HG02642 (cell line): ENCODE results near the gene ATG2A.

ENCODE experiments used
- ATAC-seq: cut with Tn5 transposase; IDR thresholded peaks from one replicate; pipeline ENCODE4 v1.9.1; 2021; ENCODE audit warnings: mild to moderate bottlenecking; ENCODE audit not compliant: unreplicated experiment, poor library complexity

ATG2A gene

GRCh38 chr11:64874308-64875240 is 42.4 kb downstream of the ATG2A start:
- no peak for ATAC-seq

GRCh38 chr11:64872790-64873488 is 44.1 kb downstream of the ATG2A start:
- ATAC-seq = no peak

- no peak for ATAC-seq
Observed at GRCh38 chr11:64871492-64871891, 45.5 kb downstream of the ATG2A start.

DNA sequence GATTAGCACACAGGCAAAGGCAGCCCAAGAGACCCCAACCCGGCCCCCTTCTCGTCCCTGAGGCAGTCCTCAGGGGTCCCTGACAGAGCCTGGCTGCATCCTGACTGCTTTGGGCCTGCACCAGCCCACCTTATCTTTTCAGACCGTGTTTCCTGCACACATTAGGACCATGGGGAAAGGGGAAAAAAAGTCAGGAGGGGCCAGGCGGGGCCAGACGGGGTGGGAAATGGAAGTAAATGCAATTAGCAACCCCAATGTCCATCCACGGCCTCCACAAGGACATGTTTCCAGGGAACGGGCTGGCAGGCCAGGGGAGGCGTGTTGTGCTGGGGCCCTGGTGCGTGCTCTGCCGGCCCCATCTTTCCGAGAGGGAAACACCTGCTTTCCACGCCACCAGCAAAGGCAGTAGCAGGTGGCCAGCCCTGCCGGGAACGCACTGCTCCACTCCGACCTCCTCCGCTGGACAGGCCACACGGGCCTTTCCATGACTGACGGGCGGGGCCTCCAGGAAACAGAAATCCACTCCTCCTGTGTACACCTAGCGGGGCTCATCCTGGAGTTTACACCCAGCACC is 46.0 kb downstream of the ATG2A start:
- no peak for ATAC-seq

DNA sequence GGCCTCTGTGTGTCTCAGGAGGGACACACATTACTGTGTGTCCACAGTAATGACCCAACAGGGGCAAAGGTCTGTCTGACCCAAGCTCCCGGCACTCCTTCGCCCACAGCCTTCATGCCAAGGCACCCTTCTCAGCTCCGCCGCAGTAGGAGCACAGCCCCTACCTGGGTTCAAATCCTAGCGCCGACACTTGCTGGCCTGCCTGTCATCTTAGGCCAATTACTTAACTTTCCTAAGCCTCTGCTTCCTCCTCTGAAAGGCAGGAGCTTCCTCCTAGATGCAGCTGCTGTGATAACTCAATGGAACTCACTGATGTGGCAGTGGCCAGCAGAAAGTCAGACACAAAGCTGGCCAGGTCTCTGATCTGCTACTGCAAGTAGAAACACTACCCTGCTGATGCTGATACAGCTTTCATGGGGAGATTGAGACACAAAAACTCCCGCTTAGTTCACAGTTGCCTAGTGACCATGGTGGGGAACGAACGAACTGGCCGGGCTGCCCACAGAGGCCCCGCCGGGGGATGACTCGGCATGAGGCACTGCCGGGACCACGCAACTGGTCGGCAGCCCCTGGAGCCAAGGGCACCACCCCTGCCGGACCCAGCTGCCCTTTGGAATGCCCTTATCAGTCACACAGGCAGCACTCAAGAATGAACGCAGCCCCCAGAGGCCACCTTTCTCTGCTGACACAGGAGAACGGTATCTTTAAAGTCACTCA is 46.7 kb downstream of the ATG2A start:
- ATAC-seq = no peak

DNA sequence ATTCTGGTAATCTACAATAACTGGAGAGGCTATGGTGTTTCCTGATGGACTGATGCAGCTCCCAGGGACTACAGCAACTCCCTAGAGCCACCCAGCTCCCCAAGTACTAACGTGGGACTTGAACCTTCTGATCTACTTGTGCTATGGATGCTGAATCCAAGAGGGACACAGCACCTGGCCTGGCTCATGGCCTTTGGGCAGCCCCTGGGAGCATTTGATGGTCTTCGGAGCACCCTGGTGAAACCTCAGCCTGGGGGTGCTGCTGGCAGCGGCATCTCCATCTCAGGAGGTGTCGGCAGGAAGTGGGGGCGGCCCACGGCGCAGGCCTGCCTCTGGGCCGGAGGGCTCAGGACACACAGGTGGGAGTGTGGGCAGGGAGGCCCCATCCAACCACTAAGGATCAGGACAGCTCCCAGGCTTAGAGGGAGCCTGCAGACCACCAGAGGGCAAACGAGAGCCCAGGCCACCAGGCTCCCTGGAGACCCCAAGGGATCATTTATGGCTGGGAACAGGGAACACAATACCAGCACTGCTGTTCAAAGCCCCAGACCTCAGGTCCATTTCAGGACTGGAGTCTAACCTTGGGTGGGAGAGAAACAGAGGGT is 47.3 kb downstream of the ATG2A start:
- ATAC-seq = no peak

DNA sequence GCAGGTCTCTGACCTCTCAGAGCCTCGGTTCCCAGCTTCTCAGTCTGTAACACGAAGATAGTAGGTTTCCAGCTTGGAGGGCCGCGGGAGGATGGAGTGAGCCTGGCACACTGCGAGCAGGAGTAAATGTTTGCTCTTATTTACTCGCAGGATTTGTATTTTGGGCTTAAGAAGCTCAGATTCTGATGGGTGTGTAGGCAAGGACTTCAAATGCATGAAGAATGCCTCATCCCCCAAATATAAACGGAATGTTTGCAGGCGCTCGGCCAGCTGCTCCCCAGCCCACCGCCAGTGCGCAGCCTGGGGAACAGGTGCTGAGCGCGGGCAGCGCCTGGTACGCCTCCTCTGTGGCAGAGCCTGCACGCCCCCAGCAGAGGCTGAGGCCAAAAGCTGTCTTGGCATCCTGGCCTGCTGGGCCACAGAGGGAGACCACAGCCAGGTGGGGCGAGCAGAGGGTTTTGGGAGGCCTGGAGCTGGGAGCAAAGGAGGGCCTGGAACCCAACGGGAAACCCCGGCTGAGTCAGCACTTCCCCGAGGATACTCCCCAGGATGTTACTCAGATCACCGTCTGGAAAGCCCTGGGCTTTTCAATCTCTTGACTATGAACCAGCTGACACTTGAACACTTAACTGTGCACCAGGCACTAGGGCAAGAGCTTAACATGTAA is 48.0 kb downstream of the ATG2A start:
- ATAC-seq = no peak

DNA sequence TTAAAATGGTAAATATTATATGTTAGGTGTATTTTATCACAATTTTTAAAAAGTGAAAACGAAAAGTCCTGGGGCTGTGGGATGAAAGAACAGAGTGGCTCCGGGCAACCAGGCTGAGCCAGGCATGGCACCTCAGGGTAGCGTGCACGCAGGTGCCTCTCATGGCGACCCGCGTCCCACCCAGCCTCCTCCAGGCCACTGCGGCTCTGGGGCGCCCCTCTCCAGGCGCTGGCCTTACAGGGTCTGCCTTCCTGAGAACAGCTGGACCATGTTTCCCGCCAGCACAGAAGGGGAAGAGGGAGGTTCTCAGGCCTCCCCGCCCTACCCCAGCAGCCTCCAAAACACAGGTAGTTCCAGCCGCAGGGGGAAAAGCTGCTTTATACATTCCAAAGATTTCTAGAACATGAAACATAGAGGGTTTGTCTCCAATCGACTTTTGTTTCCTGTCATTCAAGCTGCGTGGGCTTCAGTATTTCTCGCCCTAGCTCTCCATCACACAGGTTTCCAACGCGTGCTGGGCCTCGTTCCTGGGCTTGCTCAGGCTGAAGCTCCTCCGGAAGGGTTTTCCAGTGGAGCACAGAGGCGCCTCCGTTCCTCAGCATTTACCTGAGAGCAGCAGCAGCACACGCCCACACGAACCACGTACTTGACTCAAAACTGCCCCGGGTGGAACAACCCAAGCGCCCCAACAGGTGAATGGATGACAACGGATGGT is 49.1 kb downstream of the ATG2A start:
- no peak for ATAC-seq

- ATAC-seq = no peak
Observed at GRCh38 chr11:64866173-64866491, 50.9 kb downstream of the ATG2A start.

DNA sequence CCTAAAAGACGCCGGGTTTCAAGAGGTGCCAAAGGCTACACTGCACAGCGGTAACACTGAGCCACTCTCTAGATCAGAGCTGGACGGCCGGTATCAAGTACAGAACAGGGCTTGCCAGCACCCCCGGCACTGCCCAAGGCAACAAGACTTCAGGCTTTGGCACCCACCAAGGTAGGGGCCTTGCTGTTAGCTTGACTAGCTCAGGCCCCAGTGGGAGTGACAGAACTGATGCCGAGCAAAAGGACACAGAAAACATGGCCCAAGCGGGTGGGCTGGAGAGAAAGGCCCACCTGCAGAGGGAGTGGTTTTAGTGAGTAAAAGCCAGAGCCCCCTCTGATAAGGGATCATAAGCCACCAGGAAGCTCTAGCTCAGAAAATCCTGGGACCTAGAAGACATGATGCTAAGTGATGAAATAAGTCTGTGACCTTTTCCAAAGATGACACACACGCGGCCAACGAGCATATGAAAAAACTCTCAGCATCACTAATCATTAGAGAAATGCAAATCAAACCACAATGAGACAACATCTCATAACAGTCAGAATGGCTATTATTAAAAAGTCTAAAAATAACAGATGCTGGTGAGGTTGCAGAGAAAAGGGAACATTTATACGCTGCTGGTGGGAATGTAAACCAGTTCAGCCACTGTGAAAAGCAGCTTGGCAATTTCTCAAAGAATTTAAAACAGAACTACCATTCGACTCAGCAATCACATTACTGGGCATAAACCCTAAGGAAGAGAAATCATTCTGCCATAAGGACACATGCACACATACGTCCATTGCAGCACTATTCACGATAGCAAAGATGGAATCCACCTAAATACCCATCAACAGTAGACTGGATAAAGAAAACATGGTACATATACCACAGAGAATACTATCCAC is 51.5 kb downstream of the ATG2A start:
- peak; percentile 47 for ATAC-seq

- peak; percentile 28 for ATAC-seq
Observed at GRCh38 chr11:64864473-64865285, 52.3 kb downstream of the ATG2A start.

GRCh38 chr11:64864135-64864472 is 52.9 kb downstream of the ATG2A start:
- no peak for ATAC-seq

DNA sequence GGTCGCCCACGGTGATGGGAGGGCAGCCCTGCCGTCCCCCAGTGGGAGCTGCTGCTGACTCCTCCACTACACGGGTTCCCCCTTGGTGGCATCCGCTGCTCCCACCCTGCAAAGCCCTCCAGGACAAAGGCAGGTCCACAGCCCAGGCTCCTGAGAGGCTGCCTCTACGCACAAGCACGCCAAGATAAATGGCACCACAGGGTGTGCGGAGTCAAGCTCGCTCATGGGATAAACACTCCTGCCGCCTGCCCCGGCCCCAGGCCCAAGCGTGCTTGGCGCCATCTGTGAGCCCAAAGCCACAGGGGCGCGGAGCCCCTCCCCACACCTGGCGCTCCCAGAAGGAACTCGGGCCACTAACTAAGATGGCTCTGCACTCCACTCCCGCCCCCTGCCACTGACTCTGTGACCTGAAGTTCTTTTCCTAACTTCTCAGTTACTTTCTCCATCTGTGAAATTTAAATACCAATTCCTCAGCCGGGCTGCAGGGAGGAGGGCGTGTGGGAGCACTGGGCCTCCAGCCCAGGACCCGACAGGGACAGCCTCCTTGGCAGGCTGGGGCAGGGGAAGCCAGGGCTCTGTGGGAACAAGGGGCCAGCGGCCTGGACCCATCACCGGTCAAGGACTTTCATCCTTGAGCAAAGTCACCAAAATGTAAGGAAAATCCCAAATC is 53.5 kb downstream of the ATG2A start:
- ATAC-seq = no peak

DNA sequence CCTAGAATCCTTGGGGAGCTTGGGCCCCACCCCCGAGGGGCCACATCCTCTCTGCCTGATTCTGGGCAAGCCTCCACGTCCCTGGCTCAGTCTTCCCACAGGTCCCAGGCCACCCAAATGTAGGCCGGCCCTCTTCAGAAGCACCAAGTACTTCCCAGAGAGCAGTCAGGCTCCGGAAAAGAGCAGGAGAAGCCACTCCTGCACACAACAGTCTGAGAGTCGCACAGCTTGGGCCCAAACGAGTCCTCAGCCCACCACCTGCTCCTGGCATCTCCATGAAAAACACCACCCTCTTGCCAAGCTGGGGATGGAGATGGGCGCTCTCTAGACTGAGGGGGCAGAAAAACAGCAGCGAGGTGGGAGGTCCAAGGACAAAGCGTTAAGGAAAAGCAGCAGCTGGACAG is 54.0 kb downstream of the ATG2A start:
- no peak for ATAC-seq

- ATAC-seq = no peak
Observed at GRCh38 chr11:64861227-64861975, 55.6 kb downstream of the ATG2A start.
